ENCODE results near the gene RETNLB.

RETNLB gene, protein sequence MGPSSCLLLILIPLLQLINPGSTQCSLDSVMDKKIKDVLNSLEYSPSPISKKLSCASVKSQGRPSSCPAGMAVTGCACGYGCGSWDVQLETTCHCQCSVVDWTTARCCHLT

DNA sequence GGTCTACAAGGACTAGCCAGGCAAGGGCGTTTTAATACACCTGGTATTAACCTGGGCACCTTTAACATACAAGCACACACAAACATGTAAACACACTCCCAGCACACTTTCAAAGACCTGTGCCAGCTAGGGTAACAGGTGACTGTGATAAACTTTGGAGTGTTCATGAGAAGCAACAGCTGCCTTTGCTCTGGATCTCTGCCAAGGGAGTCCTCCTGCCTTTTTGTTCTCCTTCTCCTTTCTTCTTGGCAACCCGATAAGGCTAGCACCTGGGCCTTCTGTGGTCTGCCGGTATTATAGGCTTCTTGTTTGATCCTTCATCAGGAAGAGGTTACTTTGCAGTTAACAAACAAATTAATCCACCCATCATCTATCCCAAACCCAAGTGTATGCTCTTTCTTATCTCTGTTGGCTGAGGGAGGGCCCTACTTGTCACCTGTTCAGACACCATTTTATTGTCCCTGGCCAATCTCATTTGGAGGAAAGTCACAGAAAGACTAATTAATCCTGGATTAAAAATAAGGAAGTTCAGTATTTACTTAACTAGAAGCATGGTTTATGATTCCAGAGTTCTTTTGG, at the start of gene RETNLB:
Gene RETNLB (minus strand): TSS at position 7 of the 579 bp plus-strand sequence. CDS start 225 bp downstream, outside the sequence.
- DNase-seq: no peak

GRCh38 chr3:108806316-108806715, 49.1 kb upstream of the RETNLB start:
- DNase-seq: no peak

DNA sequence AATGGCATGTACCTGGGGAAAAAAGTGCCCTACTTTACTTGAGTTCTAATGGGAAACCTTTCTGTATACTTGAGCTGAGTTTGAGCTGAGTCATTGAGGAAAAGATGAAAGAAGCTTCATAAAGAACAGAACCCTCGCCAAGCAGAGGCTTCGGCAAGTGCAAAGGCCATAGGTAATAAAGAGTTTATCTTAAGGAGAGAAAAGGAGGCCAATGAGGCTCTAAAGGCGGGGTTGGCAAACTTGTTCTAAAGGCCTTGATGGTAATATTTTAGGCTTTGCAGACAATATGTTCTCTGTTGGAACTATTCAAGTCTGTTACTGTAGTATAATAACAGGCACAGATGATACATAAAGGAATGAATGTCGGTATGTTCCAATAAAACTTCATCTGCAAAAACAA, 47.8 kb upstream of the RETNLB start:
- no peak for DNase-seq

DNA sequence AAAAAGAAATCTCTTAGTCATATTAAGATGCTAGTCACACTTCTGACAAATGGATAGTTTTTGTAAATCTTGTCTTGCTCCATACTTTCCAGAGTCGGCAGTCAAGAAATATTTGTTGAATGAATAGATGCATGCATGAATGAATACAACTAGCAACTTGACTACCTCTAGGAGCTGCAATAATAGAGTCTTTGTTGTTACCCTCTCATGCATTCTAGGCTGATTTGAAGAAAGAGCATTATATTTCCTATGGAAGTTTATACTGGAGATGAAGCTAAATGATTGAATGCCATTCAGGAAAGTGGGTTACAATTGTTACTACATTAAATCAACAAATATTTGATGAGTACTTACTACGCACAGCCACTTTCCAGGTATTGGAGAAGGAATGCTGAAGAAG, 47.2 kb upstream of the RETNLB start:
- DNase-seq: no peak

GRCh38 chr3:108791473-108791872, 34.3 kb upstream of the RETNLB start:
- DNase-seq: no peak

DNA sequence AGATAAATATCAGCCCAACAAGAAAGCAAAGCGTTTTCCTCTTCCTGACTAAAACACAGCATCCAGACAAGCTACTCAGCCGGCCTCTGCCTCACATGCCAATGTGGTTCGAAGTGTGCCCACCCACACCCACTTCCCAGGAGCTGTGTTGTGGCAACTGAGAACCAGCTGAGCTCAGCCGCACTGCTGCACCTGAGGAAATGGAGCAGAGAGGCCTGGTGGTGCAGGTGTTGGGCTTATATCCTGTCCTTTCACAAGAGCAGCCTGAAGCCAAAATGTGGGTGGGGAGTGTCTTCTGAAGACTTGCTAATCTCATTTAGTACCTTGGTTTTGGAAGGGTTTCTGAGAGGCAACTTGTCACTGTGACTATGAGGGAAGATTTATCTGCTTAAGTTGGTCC, 23.0 kb upstream of the RETNLB start:
- no peak for DNase-seq

GRCh38 chr3:108779496-108779895, 22.3 kb upstream of the RETNLB start:
- no peak for DNase-seq

GRCh38 chr3:108775649-108776048, 18.4 kb upstream of the RETNLB start:
- peak; percentile 74 for DNase-seq

DNA sequence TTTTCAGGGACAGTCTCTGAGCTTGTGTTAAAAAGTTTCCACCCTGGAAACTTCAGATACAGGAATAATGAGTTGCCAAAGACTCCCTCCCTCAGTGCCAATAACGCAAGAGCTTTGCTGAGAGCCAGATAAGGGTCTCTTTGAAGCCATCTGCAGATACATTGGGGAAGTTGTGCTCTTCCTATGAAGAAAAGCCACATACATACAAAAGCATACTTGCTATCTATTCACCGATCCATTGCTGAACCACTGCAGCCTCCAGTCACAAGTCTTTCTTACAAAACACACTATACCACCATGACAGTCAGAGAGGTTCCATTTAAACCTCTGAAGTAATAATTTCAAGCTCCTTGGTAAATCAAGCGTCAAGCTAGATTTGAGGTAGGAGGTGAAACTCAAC, 10.0 kb upstream of the RETNLB start:
- DNase-seq: no peak

DNA sequence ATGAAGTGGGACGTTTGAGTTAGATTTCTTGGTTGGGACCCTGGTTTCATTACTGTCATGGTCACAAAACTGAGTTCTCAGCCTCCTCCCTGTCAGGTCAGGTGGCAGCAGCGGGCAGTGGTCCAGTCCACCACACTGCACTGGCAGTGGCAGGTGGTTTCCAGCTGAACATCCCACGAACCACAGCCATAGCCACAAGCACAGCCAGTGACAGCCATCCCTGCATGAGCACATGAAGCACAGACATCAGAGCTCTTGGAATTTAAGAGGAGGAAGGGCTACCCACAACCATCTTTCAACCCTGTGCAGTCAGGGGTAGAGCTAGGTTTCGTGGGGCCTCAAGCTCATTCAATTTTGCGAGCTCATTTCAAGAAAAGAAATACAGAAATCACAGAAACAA, 1.5 kb downstream of the RETNLB start:
- DNase-seq: no peak

- no peak for DNase-seq
Measured at GRCh38 chr3:108744762-108745161, 12.4 kb downstream of the RETNLB start.

DNA sequence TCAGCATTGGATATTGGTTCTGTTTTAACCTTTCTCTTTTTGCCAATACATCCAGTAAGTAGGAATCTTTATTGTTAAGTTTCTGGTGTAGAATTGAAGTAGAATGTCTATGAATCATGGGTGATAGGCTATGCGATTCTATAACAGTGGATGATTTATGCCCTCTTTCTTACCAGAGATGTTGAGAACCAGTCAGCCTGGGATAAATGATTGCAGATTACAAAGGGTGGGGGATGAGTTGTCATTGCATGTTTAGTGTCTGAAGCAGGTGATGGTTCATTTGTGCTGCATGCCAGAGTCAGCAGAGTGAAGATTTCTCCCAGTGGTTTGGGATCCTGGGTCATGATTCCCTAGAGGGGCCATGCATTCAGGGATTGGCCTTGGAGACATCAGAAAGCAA, 14.3 kb downstream of the RETNLB start:
- no peak for DNase-seq

GRCh38 chr3:108736821-108737220, 20.4 kb downstream of the RETNLB start:
- no peak for DNase-seq

DNA sequence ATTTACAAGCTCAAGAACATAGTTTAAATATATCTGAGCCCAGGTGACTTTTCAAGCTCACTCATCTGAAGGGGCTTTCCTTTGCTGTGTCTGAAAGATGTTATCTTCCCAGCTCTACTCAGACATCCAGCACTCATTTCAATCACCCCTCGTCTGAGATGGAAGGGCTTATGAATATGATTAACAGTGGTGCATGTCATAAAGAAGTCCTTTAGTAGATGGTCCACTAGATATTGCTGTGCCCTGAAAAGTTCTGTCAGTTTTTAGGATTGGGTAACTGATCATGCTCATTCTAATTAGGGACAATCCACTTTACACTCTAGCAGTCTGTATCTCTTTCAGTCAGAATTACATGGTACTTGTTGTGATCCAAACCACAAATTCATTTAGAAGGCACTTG, 28.3 kb downstream of the RETNLB start:
- DNase-seq: no peak

DNA sequence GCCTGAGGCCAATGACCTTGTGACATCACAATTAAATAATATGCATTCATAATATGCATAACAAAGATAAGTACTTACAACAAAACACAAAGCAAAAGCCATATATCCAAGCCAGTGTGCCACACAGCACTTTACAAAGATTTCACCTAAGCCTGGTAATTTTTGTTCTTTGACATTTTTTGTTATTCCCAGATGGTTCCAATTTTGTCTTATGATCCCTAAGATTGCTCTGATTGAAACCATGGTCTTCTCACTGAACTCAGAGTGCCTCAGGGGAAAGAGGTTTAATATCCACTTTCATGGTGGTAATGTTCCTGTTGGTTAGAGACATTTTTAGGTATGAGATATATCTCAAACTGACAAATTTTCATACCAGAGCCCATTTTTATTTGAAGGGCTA, 29.1 kb downstream of the RETNLB start:
- DNase-seq: no peak

DNA sequence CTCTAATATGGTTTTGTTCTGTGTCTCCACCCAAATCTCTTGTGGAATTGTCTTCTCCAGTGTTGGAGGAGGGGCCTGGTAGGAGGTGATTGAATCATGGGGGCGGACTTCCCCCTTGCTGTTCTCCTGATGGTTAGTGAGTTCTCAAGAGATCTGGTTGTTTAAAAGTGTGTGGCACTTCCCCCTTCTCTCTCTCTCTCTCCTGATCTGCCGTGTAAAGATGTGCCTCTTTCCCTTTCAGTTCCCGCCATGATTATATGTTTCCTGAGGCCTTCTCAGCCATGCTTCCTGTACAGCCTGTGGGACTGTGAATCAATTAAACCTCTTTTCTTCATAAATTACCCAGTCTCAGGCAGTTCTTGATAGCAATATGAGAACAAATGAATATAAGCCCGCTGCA, 33.1 kb downstream of the RETNLB start:
- no peak for DNase-seq

GRCh38 chr3:108722724-108723123, 34.5 kb downstream of the RETNLB start:
- DNase-seq: no peak

DNA sequence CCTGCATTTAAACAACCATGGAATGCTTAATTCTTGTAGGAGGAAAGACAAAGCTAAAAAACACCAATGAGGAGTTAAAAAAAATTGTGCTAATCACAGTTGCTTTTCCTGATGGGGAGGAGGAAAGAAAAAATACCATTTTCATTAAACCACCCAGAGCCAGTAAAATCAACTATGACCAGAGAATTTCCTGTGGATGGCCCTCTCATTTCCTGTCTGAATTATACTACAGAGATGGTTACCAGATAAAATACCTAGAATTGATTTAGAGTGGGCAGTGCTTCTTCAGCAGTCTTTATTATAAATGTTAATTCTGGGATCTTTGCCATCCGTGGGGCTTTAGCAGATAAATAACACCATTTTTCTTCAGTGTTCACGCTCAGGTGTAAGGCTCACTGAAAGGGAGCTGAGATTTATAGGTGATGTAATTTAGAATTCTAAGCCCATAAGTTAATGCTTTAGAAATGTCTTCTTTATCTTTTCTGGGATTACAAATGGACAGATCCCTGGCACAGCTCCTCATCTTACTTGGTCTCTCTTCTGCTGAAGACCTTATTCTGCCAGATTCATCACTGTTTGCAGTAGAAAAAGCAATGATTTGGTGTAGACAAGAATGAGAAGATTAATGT, 37.9 kb downstream of the RETNLB start:
- DNase-seq: no peak

DNA sequence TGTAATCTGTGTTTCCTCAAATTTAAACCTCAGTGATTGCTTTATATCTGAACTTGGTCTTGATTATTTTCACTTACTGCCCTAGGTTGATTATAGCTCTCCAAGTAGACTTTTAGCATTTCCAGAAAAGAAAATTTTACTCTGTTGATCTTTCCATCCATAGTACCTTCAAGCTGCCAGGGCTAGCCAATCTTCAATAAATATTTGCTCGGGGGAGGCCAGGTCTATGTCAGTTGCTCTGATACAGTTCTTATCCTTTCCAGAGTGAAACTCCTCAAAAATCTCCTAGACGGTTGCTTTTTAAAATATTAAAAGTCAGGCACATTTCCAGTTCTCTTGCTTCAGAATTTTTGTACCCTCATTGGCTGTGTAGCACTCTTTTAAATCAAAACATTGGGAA, 38.8 kb downstream of the RETNLB start:
- DNase-seq: no peak

GRCh38 chr3:108713816-108714215, 43.4 kb downstream of the RETNLB start:
- DNase-seq: no peak

DNA sequence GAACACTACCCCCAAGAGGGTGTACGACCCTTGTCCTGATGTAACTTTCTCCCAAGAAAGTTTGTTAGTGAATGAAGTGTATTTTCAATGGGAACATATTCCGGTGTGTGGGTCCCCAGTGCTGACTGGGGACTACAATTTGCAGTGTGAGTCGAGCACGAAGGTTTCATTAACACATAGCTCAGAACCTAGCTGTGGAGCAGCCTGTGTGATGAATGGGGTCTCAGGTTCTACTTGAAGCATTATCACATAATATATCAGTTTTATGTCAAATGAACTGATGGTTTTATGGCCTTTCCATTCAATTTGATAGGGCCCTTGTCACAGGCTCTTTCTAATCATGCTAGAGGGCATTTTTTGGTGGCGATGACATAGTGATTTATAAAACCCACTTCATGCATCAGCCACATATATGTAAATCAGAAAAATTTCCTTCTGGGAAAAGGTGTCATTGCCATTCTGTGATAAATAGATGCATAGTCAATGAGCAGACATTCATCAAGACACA, 44.1 kb downstream of the RETNLB start:
- DNase-seq: no peak
